Prostate gland (tissue), 2 donors: Measurements from ENCODE around the gene NAALADL2. TPM values are rescaled to one million over a fixed set of nuclear protein-coding genes. Genes with fewer than 3 reads are reported as not detected.
"Not testable (repeated sequence)": the region's sequence is repeated elsewhere in the genome, so short reads cannot be mapped to it uniquely, and the experiment has no call there.

Experiments
- DNase-seq: peaks from one replicate; pipeline ENCODE4 v3.0.0-alpha.2; 2019; ENCODE audit warnings: low spot score
- H3K27ac ChIP-seq, 2 donors: fragments of 200-600 bp; sonication (generic); 2 replicates each; pipeline ENCODE4 v1.5.1; 2017 to 2019
- H3K27me3 ChIP-seq: fragments of 200-600 bp; sonication (generic); replicated peaks from 2 replicates; pipeline ENCODE4 v1.5.1; 2019; ENCODE audit not compliant: insufficient read depth
- H3K36me3 ChIP-seq, 2 donors: fragments of 200-600 bp; sonication (generic); 1 replicate in 1 of 2; 2 replicates in 1 of 2; pipeline versions ENCODE4 v1.5.1 to v1.8.1; 2017 to 2019
- H3K4me1 ChIP-seq: fragments of 200-600 bp; sonication (generic); replicated peaks from 2 replicates; pipeline ENCODE4 v1.5.1; 2019
- H3K4me3 ChIP-seq, 2 donors: fragments of 200-600 bp; sonication (generic); 2 replicates each; pipeline ENCODE4 v1.5.1; 2017 to 2019
- H3K9me3 ChIP-seq: fragments of 200-600 bp; sonication (generic); 2 replicates; pipeline ENCODE4 v1.5.1; 2017
- CTCF ChIP-seq, 4 experiments: fragments of 200-600 bp in 2 of 4; fragments of 450-650 bp in 2 of 4; sonication (generic) in 2 of 4; IDR thresholded peaks; 1 replicate in 3 of 4; 2 replicates in 1 of 4; pipeline ENCODE4 v1.5.1; 2016 to 2019; ENCODE audit warnings: antibody characterized with exemption in 4 of 4, mild to moderate bottlenecking in 2 of 4, moderate library complexity in 2 of 4
- POLR2A ChIP-seq: fragments of 450-650 bp; IDR thresholded peaks from one replicate; pipeline ENCODE4 v1.6.1; 2016; ENCODE audit warnings: antibody characterized with exemption, mild to moderate bottlenecking
- POLR2AphosphoS5 ChIP-seq: sonication (generic); formaldehyde crosslinking; IDR thresholded peaks from one replicate; pipeline ENCODE4 v1.6.1; 2017; ENCODE audit warnings: antibody characterized with exemption
- WGBS: methylation state at CpG from one replicate; pipeline ENCODE4 v1.1.5; 2018; 5-methylcytosine and 5-hydroxymethylcytosine counted together
- intact Hi-C: fragments of 100-400 bp; cut with DNase I; formaldehyde crosslinking; loops from one replicate; pipeline ENCODE4 v1.14.2; 2022
- total RNA-seq, 2 donors: library from RNA; depleted of rRNA; stranded (reverse); fragments of >200 nt; gene quantifications; one replicate each; pipeline ENCODE4 v1.1.0, GENCODE V29; 2016

NAALADL2 gene
- total RNA-seq, 2 donors from 2014 or later: 12.2 to 20.2 TPM

- 93% methylated on average over 3 of the region's 3 CpGs for WGBS
- DNase-seq: no peak
- H3K27me3 ChIP-seq: no peaks in the 10 kb centered on the region
- no peaks in the 10 kb centered on the region for H3K36me3 ChIP-seq
- no peak for TF ChIP-seq POLR2AphosphoS5
- no peak for TF ChIP-seq CTCF (IDR thresholded peaks at IDR 0.05)
- TF ChIP-seq POLR2A: no peak
- no peak overlapping the region for H3K27ac ChIP-seq
- no peak overlapping the region for H3K4me3 ChIP-seq
- no peaks in the 10 kb centered on the region for H3K9me3 ChIP-seq
- no peaks in the 10 kb centered on the region for H3K4me1 ChIP-seq
- intact Hi-C loops: no loop called here
Observed at GRCh38 chr3:175818811-175819464, 959.8 kb downstream of the NAALADL2 start.

GRCh38 chr3:175822766-175823491, 963.8 kb downstream of the NAALADL2 start:
- H3K9me3 ChIP-seq, intact Hi-C loops, H3K4me1 ChIP-seq, H3K27ac ChIP-seq, H3K4me3 ChIP-seq, H3K27me3 ChIP-seq, DNase-seq, H3K36me3 ChIP-seq: not testable (repeated sequence)
- WGBS: 90% methylated on average over 7 of the region's 7 CpGs

GRCh38 chr3:175825016-175825580, 966.0 kb downstream of the NAALADL2 start:
- H3K4me3 ChIP-seq, H3K27ac ChIP-seq, H3K4me1 ChIP-seq, H3K36me3 ChIP-seq, DNase-seq, H3K9me3 ChIP-seq, H3K27me3 ChIP-seq, intact Hi-C loops: not testable (repeated sequence)
- 87% methylated on average over 6 of the region's 6 CpGs for WGBS

GRCh38 chr3:175826759-175827158, 967.6 kb downstream of the NAALADL2 start:
- no peak for TF ChIP-seq POLR2A
- no peak for TF ChIP-seq POLR2AphosphoS5
- TF ChIP-seq CTCF (IDR thresholded peaks at IDR 0.05): no peak
- intact Hi-C loops: no loop called here
- no peaks in the 10 kb centered on the region for H3K27me3 ChIP-seq
- no peaks in the 10 kb centered on the region for H3K36me3 ChIP-seq
- 96% methylated on average over 2 of the region's 2 CpGs for WGBS
- DNase-seq: no peak
- no peaks in the 10 kb centered on the region for H3K4me1 ChIP-seq
- no peak overlapping the region for H3K4me3 ChIP-seq
- H3K9me3 ChIP-seq: no peaks in the 10 kb centered on the region
- no peak overlapping the region for H3K27ac ChIP-seq

GRCh38 chr3:175829809-175830208, 970.7 kb downstream of the NAALADL2 start:
- WGBS: 84% methylated on average over 8 of the region's 8 CpGs
- H3K9me3 ChIP-seq, H3K36me3 ChIP-seq, intact Hi-C loops, H3K27me3 ChIP-seq, H3K27ac ChIP-seq, H3K4me1 ChIP-seq, H3K4me3 ChIP-seq, DNase-seq: not testable (repeated sequence)

- H3K27ac ChIP-seq, DNase-seq, H3K4me1 ChIP-seq, H3K4me3 ChIP-seq, intact Hi-C loops, H3K27me3 ChIP-seq, H3K9me3 ChIP-seq, H3K36me3 ChIP-seq: not testable (repeated sequence)
- WGBS: 85% methylated on average over 6 of the region's 6 CpGs
Observed at GRCh38 chr3:175835763-175836162, 976.6 kb downstream of the NAALADL2 start.

- Histone ChIP-seq H3K4me1 (no peaks in the 10 kb centered on the region), H3K36me3 (no peaks in the 10 kb centered on the region), H3K4me3 (no peak overlapping the region), H3K9me3 (no peaks in the 10 kb centered on the region), H3K27me3 (no peaks in the 10 kb centered on the region), H3K27ac (no peak overlapping the region)
- intact Hi-C loops: no loop called here
- DNase-seq: no peak
- TF ChIP-seq CTCF (IDR thresholded peaks at IDR 0.05) (no peak), POLR2AphosphoS5 (no peak), POLR2A (no peak)
- 68% methylated on average over 4 of the region's 4 CpGs for WGBS
Observed at GRCh38 chr3:175836617-175837016, 977.5 kb downstream of the NAALADL2 start.
